Stimulated activated CD8-positive, alpha-beta memory T cell treated with anti-CD3 and anti-CD28 coated beads, Interleukin-7, amount 100 ng/mL, for 48 hours (primary cell): Measurements from ENCODE around the gene TMPRSS9.
"Not testable (repeated sequence)": the region's sequence is repeated elsewhere in the genome, so short reads cannot be mapped to it uniquely, and the experiment has no call there.

Source experiments
- DNase-seq, 2 donors: peaks; one replicate each; pipeline ENCODE4 v3.0.0-alpha.2; 2020; ENCODE audit warnings: low read depth in 1 of 2; ENCODE audit errors: extremely low read depth in 1 of 2

Gene TMPRSS9

DNA sequence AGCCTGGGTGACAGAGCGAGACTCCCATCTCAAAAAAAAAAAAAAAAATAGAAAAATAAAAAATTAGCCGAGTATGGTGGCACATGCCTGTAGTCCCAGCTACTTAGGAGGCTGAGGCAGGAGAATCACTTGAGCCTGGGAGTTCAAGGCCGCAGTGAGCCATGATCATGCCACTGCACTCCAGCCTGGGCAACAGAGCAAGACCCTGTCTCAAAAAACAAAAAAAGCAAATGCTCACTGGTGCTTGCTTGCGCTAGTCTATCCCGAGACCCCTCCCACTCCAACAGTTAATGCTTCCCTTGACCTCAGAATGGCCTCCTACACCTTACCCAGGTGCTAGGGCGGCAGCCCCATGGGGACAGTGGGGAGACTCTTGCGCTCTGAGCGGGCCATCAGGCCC lies 57.4 kb downstream of the TMPRSS9 start:
- DNase-seq = not testable (repeated sequence)

DNA sequence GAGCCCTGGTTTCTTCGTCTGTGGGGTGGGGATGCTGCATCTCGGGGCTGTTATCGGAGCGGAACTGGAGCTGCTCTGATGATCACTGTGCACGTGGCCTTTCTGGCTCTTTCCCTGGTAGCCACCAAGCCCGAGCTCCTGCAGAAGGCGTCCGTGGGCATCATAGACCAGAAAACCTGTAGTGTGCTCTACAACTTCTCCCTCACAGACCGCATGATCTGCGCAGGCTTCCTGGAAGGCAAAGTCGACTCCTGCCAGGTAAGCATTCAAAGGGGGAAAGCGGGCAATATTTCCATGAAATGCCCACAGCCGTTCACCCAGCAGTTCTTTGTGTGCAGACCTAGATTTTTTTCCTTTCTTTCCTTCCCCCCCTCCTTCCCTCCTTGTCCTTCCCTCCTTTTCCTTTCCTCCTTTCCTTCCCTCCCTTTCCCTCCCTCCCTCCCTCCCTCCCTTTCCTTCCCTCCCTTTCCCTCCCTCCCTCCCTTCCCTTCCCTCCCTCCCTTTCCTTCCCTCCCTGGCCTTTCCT lies 57.9 kb downstream of the TMPRSS9 start:
- no peak for DNase-seq

DNA sequence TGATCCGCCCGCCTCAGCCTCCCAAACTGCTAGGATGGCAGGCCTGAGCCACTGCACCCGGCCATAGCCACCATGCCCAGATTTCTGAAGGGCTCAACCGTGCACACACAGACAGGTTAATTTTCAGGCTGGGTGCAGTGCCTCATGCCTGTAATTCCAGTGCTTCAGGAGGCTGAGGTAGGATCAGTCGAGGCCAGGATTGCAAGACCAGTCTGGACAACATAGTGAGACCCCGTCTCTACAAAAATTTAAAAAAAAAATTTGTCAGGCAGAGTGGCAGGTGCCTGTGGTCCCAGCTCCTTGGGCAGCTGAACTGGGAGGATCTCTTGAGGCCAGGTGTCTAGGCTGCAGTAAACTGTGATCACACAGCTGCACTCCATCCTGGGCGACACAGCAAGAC lies 59.7 kb downstream of the TMPRSS9 start:
- DNase-seq = no peak

DNA sequence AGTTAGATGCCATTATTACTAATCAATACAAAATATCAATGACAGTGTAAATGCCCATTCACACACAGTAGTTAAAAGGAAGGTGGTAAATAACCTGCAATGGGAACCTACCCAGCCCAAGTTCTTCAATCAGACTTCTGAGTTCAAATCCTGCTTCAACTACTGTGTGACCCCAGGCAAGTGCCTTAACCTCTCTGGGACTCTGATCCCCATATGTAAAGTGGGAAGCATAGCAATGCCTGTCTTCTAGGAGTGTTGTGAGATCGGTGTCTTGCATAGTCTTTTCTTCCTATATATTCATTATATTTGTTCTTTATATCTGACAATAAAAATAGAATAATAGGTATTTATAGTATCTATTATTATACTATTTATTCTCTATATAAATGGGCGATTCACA lies 60.4 kb downstream of the TMPRSS9 start:
- no peak for DNase-seq

DNA sequence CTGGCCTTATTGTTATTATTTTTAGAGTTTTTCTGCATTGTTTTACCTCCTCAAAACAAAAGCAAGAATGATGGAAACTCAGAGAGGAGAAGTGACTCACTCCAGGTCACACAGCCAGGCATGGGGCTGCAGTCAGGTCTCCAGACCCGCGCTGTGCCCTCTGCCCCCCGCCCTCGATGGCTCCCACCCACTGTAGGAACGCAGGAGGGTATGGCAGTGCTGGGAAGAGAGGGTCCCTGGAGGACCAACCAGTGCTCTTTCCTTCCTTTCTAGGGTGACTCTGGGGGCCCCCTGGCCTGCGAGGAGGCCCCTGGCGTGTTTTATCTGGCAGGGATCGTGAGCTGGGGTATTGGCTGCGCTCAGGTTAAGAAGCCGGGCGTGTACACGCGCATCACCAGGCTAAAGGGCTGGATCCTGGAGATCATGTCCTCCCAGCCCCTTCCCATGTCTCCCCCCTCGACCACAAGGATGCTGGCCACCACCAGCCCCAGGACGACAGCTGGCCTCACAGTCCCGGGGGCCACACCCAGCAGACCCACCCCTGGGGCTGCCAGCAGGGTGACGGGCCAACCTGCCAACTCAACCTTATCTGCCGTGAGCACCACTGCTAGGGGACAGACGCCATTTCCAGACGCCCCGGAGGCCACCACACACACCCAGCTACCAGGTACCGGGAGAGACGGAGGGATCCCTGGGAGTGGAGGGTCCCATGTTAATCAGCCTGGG lies 61.7 kb downstream of the TMPRSS9 start:
- DNase-seq = no peak

DNA sequence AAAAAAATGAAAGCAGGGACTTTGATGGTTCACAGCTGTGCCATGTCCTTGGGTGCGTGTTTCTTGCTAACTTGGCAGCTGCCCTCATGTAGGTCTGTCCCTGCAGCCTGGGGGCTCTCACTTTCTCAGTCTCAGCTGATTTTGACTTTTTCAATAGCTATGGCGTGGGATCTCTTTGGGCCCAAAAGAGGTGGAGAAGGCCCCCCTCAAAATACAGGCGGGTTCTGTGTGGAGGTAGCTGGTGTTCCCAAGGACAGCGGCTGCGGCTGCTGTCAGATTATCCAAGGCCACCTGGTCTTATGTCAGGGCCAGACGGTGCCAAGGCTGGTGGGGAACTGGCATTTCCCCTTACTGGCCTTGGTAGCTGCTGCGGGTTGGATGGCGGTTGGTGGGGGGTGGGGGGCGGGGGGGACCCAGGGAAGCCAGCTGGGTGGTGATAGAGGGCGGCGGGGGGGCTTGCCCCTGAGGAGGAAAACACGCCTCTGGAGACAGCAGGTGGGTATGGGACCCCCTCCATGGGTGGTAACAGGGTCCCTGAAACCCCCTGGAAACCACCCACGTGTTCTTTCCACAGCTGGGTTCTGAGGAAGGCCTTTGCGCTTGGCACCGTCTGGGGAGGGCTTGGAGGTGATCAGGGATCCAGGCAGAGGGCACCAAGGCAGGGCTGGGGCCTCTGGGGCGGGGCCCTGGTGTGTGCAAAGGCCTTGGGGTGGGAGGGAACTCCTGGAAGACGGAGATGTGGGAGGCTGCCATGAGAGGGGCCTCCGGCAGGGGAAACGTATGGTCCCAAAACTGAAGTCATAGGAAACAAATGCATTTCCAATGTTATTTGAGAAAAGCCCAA lies 63.2 kb downstream of the TMPRSS9 start:
- DNase-seq = no peak

DNA sequence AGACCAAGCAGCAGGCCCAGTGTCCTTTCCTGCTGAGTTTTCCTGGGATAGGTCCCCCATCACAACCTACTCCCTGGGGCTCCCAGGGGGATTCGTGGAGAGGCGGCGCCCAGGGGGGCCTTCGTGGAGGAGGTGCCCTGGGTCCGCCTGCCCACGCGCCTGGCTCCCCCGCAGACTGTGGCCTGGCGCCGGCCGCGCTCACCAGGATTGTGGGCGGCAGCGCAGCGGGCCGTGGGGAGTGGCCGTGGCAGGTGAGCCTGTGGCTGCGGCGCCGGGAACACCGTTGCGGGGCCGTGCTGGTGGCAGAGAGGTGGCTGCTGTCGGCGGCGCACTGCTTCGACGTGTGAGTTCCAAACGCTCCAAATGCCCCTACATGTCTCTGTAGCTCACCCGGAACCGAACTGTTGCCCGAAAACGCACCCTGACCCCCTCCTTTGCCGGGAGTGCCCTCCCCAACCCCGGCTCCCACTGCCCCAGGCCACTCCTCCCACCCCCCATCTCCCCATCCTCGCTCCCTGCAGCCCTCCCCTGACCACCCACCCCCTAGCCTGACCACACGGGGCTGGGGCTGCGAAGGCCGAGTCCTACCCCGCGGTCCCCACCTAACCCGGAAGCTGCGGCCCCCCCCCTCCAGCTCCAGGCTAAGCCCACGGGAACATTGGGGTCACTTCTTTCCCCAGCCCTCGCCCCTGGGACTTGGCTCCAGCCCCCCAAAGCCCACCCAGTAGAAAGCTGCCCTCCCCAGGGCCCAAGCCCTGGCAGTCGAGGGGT lies 64.0 kb downstream of the TMPRSS9 start:
- no peak for DNase-seq

DNA sequence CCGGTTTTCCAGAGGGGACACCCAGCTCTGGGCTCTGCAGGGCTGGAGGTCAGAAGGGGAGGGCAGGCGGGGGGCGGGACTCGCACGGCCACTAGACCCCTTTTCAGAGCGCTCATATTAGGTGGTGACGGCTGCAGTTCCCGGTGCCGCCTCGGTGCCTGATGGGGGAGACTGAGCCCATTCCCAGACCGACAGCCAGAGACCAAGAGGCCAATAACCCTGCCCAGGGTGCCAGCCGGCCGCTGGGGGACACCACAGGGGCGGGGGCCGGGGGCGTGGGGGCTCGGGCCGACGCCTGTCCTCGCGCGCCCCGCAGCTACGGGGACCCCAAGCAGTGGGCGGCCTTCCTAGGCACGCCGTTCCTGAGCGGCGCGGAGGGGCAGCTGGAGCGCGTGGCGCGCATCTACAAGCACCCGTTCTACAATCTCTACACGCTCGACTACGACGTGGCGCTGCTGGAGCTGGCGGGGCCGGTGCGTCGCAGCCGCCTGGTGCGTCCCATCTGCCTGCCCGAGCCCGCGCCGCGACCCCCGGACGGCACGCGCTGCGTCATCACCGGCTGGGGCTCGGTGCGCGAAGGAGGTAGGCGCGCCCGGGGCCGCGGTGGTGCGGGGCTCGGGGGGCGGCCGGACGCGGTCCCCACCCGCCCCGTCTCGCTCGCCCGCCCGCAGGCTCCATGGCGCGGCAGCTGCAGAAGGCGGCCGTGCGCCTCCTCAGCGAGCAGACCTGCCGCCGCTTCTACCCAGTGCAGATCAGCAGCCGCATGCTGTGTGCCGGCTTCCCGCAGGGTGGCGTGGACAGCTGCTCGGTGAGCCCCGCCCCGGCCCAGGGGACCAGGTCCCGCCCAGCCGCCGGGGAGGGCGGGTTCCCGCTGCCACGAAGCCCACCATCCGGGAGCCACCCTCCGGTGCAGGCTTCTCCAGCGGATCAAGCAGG lies 64.9 kb downstream of the TMPRSS9 start:
- no peak for DNase-seq

DNA sequence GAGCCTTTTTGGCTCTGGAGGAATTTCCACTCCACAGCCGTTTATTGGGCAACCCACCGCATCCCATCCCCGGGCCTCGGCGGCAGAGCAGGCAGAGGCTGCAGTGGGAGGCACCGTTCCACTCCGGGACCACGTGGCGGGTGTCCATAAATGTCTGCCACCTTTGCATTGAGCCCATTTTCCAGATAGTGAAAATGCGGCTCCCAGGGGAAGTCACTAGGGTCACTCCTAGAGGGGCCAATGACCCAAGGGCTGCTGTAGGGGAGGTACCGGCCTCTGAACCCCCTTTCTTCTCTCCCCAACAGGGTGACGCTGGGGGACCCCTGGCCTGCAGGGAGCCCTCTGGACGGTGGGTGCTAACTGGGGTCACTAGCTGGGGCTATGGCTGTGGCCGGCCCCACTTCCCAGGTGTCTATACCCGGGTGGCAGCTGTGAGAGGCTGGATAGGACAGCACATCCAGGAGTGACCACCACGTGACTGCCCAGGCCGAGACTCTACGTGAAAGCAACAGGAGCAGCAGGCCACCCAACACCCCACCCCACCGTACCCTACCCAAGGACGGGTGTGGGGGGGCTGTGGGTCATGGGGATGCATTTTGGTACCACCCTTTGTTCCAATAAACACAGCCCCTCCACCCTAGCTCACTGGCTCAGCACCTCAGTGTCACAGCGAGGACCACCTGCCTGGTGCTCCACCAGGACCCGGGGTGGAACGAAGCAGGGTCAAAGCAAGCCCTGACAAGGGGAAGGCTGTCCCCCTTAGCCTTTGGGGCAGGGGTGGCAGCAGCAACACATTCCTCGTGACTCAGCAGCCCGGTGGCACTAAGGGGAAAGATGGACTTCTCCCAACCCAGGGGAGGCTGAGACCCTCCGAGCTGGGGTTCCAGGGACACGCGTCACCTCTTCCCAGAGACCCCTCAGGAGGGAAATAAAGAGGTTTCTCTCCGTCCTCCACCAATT lies 65.8 kb downstream of the TMPRSS9 start:
- no peak for DNase-seq

DNA sequence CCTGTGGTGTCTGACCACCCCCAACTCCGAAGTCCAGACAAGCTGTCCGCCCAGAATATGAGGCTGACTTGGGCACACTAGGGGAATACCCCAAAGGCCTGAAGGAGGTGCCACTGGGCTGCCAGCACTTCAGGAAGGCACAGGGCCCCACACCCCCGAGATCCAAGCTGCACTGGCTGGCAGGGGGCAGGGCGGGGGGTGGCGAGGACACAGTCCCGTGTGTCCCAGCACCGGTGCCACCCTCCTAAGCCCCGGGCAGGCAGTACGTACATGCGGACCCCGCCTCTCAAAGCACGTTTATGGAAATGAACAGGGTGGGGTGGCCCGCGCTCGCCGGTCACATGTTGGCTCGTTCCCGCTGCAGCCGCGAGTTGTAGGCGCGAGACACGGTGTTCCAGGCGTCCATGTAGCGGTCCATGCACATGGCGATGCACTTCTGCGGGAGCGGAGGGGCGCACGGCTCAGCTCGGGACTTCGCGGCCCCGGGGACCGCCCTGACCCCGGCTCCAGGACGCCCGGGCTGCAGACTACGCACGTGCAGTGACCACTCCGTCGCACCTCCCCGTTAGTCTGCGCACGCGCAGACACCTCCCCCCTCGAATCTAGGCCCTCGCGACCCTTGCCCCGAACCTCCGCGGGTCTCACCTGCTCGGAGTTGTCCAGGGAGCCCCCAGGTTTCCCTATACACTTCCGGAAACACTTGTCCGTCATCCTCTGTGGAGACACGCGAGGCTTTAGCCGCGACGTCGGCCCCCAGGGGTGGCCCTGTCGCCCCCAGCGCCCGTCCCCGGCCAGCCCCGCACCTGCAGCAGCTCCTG lies 66.8 kb downstream of the TMPRSS9 start:
- peak; percentile 24 to 25 for DNase-seq

DNA sequence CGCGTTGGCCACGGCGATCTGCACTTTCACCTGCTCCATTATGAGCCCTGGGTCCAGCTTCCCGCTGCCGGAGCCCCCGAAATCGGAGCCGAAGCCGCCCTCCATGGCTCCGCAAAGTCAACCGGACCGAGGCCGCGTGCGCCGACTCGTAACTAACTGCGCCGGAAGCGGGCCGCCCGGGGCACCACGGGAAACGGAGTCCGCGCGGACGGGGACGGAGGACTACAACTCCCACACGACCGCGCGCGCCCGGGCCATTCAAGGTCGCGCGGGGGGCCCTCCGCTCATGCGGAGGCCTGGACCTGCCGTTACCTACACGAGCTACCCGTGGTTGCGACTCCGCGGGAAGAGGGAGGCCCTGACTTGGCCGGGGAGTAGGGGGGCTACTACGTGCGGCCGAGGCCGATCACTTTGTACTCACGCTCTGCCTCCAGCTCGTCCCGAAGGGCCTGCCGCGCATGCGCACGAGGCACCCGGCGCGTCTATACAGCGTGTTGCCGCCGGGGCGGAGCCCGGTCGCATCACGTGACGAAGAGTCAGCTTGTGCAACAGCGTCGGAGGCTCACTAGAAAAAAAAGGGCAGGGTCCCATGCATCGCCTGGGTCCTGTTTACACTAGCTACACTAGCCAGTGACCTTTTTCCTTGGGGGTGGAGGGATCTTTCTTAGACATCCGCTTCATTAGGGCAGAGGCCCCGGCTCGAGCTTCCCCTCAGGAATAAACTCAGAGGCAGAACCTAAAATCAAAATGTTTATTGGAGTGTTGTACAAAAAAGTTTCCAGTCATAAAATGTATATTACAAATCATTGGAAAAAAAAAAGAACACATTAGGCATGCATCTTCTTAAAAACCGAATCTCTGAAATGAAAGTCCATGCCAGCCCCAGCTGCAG lies 67.6 kb downstream of the TMPRSS9 start, which contains the start of gene TIMM13:
Gene TIMM13, minus strand, starts transcription at position 158 of the 892 bp plus-strand sequence. Its CDS starts 53 bp downstream, at position 105.
- DNase-seq = peak; percentile 91 to 93

DNA sequence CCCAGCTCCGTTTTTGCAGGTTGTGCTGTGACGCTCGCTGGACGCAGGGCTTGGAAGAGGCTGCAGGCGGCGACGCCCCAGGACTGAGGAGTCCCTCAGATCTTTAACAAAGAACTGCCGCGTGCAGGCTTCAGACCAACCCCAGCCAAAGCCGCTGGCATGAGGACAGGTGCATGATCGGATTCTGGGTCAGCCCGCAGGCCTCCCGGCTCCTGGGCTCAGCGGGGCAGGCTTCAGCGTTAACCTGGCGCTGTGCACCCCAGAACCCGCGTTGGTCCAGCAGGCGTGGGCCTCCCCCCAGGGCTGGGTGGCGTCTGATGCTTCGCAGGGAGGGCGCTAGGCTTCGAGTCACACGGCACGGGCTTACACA lies 68.2 kb downstream of the TMPRSS9 start:
- no peak for DNase-seq

DNA sequence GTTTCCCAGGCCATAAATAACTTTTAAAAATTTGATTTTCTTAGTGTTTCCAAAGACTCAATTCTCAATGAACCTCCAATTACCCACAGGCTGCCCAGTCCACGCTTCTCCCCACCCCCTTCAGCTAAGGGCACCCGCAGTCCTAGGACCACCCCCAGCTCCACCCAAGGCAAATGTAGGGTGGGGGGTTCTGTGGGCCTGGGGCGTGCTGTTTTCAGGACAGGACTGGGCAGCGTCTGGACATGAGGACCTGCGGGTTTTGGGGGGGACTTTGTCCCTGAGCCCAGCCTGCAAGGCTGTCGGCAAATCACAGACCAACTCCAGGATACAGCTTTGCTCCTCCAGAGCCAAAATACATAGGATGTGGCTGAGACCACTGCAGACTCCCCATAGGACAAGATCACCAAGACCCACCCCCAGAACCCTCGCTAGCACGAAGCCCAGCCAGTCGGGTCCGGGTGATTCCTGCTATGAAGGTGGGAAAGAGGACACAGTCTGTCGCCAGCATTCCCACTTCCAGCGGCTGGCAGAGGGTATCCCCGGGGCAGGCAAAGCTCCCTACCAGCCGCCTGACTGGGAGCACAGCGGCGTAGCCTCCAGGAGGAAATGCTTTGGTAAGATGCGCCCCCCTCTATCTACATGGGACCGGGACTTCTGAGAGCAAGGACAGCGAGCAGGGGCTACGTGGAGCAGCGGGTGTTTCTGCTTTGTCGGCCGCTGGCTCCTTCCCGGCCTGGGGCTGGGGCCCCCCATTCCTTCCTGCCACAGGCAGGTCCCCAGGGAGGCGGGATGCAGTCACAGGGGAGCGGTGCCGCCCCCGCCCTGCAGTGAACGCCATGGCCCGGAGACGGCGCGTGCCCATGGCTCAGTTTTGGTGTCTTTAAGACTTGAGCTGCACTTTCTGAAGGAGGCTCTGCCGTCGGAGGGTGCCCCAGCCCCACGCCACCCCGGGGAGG lies 69.0 kb downstream of the TMPRSS9 start:
- no peak for DNase-seq

DNA sequence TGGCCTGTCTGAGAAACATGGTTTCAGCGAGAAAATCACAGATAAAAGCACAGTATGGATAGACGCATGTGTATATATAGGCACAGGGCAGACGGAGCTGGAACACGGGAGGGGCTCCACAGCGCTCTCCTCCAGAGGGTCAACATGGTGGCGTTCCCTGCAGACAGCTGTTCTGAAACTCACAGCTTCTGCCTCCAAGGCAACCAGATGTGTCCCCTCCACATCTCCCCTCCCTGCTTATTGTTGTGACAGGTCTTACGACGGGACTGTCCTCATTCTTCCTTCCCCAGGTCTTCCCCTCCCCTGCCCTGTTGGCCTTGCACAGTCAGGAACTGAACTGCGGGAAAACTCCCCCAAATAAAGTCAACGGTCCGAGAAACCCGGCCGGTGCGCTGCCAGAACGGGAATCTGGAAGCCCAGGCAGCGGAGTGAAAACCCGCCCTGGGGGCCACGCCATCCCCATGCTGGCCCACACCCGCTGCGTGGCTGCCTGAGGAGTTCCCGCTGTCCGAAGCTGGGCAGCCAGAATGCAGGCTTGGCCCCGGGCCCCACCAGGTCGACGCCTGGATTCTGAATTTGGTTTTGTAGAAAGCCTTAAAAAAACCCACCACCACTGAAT lies 70.0 kb downstream of the TMPRSS9 start:
- DNase-seq = no peak

DNA sequence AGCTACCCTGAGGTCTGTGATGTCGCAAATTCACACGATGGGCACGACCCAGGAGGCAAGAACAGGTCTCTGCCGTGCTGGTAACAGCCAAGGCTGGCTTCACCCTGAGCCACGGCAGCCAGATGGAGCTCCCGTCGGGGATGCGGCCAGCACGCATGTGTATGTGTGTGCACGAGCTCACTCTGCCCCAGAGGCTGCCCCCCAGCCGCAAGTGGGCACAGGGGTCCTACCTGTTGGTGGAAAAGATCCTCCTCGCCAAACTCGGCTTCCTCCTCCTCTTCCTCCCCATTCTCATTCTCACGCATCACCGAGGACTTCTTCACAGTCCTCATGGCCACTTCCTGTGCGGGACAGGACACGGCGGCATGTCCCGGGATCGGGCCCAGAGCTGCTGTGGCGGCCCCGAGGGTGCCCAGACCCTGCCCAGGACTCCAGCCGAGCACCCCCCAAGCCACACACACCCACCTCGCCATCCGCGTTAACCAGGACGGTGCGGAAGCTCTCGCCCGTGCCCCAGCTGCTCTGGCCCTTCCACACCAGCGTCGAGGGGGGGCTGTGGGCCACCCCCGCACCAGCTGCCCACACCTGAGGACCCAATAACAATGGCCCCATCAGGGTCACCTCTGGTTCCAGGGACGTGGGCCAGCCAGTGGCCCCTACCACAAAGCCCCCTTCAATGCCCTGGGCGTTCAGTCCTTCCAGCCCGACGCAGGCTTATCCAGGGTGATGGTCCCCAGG lies 71.4 kb downstream of the TMPRSS9 start:
- DNase-seq = no peak
